Measurements from ENCODE around the gene IQSEC1. TPM values are rescaled to one million over a fixed set of nuclear protein-coding genes. Genes with fewer than 3 reads are reported as not detected.

IQSEC1 gene
- total RNA-seq, 1 experiment from 2014 or later = 13.5 TPM

DNA sequence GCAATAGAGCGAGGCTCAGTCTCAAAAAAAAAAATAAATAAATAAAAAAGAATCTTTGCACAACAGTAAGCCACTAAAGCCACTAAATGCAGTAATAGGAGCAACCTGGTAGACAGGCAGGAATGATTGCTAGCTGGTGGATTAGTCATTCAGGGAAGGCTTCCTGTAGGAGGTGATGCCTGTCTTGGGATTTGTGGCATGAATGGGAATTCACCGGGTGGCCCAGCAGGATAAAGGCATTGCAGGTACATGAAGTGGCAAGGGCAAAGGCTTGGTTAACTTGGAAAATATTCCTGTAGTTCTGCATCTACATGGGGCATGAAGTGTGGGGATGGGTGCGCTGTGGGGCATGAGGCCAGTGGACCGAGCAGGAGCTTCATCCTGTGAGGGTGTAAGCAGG, 94.5 kb downstream of the IQSEC1 start:
- H3K27me3 ChIP-seq (ENCODE audit: control insufficient read depth, insufficient read depth, low read length) = no peaks in the 10 kb centered on the region
- H3K4me3 ChIP-seq (ENCODE audit: insufficient read depth, low read depth, low read length) = no peak overlapping the region
- DNase-seq = no peak
- H3K36me3 ChIP-seq (replicated peaks; ENCODE audit: control insufficient read depth, insufficient read depth, low read length) = no peaks in the 10 kb centered on the region

DNA sequence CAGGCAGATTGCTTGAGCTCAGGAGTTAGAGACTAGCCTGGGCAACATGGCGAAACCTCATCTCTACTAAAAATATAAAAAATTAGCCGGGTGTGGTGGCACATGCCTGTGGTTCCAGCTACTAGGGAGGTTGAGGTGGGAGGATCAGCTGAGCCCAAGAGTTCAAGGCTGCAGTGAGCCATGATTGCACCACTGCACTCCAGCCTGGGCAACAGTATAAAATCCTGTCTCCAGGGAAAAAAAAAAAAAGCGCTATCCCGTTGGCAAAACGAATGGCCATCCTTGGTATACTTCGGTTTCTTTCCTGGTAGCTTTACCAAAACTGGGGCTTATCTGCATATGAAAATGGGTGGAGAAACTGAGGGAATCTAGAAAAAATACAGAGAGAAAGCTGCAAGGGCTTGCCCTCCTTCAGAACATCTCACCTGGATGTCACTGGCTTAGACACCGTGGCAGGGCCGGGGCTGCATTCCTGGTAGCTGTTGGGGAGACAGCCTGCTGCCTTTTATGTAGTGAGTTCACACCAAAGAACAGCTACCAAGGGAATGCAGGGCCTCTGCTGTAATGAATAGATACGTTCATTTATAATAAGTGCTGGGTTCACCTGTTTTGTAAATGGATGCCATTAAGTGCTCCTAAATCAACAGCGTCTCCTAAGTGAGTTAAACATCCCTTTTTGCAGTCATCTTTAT, 96.0 kb downstream of the IQSEC1 start:
- no peak for DNase-seq

GRCh38 chr3:12975748-12976522, 97.3 kb downstream of the IQSEC1 start:
- Histone ChIP-seq H3K27me3 (ENCODE audit: control insufficient read depth, insufficient read depth, low read length) (no peaks in the 10 kb centered on the region), H3K4me3 (ENCODE audit: insufficient read depth, low read depth, low read length) (no peak overlapping the region), H3K36me3 (replicated peaks; ENCODE audit: control insufficient read depth, insufficient read depth, low read length) (no peaks in the 10 kb centered on the region)
- DNase-seq = no peak

More for the DNA sequence above, 96.0 kb downstream of the IQSEC1 start:
- H3K27me3 ChIP-seq (ENCODE audit: control insufficient read depth, insufficient read depth, low read length) = no peaks in the 10 kb centered on the region
- H3K36me3 ChIP-seq (replicated peaks; ENCODE audit: control insufficient read depth, insufficient read depth, low read length) = no peaks in the 10 kb centered on the region
- no peak overlapping the region for H3K4me3 ChIP-seq (ENCODE audit: insufficient read depth, low read depth, low read length)

- no peak for DNase-seq
- Histone ChIP-seq H3K27me3 (ENCODE audit: control insufficient read depth, insufficient read depth, low read length) (no peaks in the 10 kb centered on the region; the same call in 1 of the 2 replicates), H3K4me3 (ENCODE audit: insufficient read depth, low read depth, low read length) (no peak overlapping the region), H3K36me3 (replicated peaks; ENCODE audit: control insufficient read depth, insufficient read depth, low read length) (no peaks in the 10 kb centered on the region)
Observed at GRCh38 chr3:12974819-12975218, 98.4 kb downstream of the IQSEC1 start.

GRCh38 chr3:12974334-12974733, 98.9 kb downstream of the IQSEC1 start:
- no peaks in the 10 kb centered on the region for H3K36me3 ChIP-seq (replicated peaks; ENCODE audit: control insufficient read depth, insufficient read depth, low read length)
- no peaks in the 10 kb centered on the region; the same call in 1 of the 2 replicates for H3K27me3 ChIP-seq (ENCODE audit: control insufficient read depth, insufficient read depth, low read length)
- DNase-seq = no peak
- no peak overlapping the region for H3K4me3 ChIP-seq (ENCODE audit: insufficient read depth, low read depth, low read length)

GRCh38 chr3:12973827-12974226, 99.4 kb downstream of the IQSEC1 start:
- no peak for DNase-seq
- Histone ChIP-seq H3K27me3 (ENCODE audit: control insufficient read depth, insufficient read depth, low read length) (no peaks in the 10 kb centered on the region; the same call in 1 of the 2 replicates), H3K36me3 (replicated peaks; ENCODE audit: control insufficient read depth, insufficient read depth, low read length) (no peaks in the 10 kb centered on the region), H3K4me3 (ENCODE audit: insufficient read depth, low read depth, low read length) (no peak overlapping the region)

GRCh38 chr3:12972781-12973702, 100.2 kb downstream of the IQSEC1 start:
- DNase-seq = no peak
- H3K36me3 ChIP-seq (replicated peaks; ENCODE audit: control insufficient read depth, insufficient read depth, low read length) = no peaks in the 10 kb centered on the region
- H3K4me3 ChIP-seq (ENCODE audit: insufficient read depth, low read depth, low read length) = no peak overlapping the region
- H3K27me3 ChIP-seq (ENCODE audit: control insufficient read depth, insufficient read depth, low read length) = peaks cover 3% of the 10 kb centered on the region; the same call in 1 of the 2 replicates

DNA sequence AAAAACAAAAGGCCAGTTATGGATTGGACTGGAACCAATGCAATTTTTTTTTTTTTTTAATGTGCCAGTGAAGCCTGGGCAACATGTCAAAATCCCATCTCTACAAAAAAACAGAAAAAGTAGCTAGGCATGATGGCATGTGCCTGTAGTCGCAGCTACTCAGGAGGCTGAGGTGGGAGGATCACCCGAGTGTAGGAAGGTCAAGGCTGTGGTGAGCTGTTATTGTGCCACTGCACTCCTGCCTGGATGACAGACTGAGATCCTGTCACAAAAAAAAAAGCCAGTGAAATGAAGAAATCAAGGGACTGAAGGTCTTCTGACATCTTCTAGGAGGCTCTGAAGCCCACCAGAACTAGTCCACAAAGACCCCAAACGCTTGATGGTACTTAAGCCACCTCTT, 101.2 kb downstream of the IQSEC1 start:
- Histone ChIP-seq H3K4me3 (ENCODE audit: insufficient read depth, low read depth, low read length) (no peak overlapping the region), H3K27me3 (ENCODE audit: control insufficient read depth, insufficient read depth, low read length) (peaks cover 3% of the 10 kb centered on the region; the same call in 1 of the 2 replicates), H3K36me3 (replicated peaks; ENCODE audit: control insufficient read depth, insufficient read depth, low read length) (no peaks in the 10 kb centered on the region)
- DNase-seq = no peak

- no peak for DNase-seq
Observed at GRCh38 chr3:12970684-12971083, 102.5 kb downstream of the IQSEC1 start.

DNA sequence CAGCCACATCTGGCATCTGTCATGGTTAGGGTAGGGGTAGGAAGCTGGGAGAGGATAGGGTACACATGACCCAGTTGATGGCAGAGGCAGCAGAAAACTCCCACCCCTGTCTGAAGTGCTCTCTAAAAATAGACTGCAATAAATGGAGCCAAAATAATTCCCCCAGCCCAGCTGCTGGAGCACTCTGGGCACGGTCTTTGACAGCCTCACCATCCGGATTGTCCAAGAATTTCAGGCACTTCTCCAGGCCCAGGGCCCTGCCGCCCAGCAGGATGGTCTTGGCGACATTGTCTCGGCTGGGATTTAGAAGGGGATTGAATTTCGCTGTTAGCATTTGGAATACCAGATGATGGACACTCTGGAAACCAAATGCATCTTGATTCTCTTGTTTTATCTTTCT, 103.7 kb downstream of the IQSEC1 start:
- peaks cover 3% of the 10 kb centered on the region for H3K27me3 ChIP-seq (ENCODE audit: control insufficient read depth, insufficient read depth, low read length)
- no peak overlapping the region for H3K4me3 ChIP-seq (ENCODE audit: insufficient read depth, low read depth, low read length)
- no peaks in the 10 kb centered on the region for H3K36me3 ChIP-seq (replicated peaks; ENCODE audit: control insufficient read depth, insufficient read depth, low read length)
- no peak for DNase-seq

More at GRCh38 chr3:12970684-12971083, 102.5 kb downstream of the IQSEC1 start:
- no peak overlapping the region for H3K4me3 ChIP-seq (ENCODE audit: insufficient read depth, low read depth, low read length)
- no peaks in the 10 kb centered on the region for H3K36me3 ChIP-seq (replicated peaks; ENCODE audit: control insufficient read depth, insufficient read depth, low read length)
- H3K27me3 ChIP-seq (ENCODE audit: control insufficient read depth, insufficient read depth, low read length) = peaks cover 3% of the 10 kb centered on the region

- Histone ChIP-seq H3K4me3 (ENCODE audit: insufficient read depth, low read depth, low read length) (no peak overlapping the region), H3K36me3 (replicated peaks; ENCODE audit: control insufficient read depth, insufficient read depth, low read length) (no peaks in the 10 kb centered on the region), H3K27me3 (ENCODE audit: control insufficient read depth, insufficient read depth, low read length) (peaks cover 3% of the 10 kb centered on the region)
- DNase-seq = no peak
Observed at GRCh38 chr3:12968541-12968940, 104.7 kb downstream of the IQSEC1 start.

DNA sequence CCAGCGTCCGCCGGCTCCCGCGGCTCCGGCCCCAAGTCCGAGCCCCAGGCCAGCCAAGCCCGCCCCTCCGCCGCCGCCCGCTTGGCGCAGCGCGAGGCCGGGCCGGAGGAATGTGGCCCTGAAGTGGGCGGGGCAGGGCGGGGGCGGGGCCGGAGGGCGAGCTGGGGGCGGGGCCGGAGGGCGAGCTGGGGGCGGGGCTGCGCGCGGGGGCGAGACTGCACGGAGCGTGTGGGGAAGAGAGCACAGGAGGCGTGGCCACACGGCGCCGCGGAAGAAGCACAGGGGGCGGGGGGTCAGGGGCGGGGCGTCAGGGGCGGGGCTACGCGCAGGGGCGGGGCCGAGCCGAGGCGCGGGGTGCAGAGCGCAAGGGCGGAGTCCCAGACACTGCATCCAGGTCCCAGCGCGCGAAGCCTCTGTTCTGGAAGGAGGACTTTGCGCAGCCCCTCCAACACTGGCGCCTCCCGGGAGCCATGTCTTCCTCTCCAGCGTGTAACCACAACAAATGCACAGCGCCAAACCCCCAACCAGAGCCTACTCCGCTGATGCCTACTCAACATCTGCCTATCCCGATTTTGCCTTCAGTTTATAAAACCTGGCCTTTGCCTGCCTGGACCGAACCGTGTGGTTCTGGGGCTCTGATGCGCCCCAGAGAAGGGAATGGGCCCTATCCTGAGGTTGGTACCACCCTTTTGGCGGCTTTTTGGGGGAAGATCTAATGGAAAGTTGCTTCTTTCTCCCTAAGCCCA, 105.5 kb downstream of the IQSEC1 start:
- peak; percentile 100 for DNase-seq
- Histone ChIP-seq H3K27me3 (ENCODE audit: control insufficient read depth, insufficient read depth, low read length) (peaks cover 3% of the 10 kb centered on the region), H3K4me3 (ENCODE audit: insufficient read depth, low read depth, low read length) (peak overlapping the region; percentile 70), H3K36me3 (replicated peaks; ENCODE audit: control insufficient read depth, insufficient read depth, low read length) (no peaks in the 10 kb centered on the region)

DNA sequence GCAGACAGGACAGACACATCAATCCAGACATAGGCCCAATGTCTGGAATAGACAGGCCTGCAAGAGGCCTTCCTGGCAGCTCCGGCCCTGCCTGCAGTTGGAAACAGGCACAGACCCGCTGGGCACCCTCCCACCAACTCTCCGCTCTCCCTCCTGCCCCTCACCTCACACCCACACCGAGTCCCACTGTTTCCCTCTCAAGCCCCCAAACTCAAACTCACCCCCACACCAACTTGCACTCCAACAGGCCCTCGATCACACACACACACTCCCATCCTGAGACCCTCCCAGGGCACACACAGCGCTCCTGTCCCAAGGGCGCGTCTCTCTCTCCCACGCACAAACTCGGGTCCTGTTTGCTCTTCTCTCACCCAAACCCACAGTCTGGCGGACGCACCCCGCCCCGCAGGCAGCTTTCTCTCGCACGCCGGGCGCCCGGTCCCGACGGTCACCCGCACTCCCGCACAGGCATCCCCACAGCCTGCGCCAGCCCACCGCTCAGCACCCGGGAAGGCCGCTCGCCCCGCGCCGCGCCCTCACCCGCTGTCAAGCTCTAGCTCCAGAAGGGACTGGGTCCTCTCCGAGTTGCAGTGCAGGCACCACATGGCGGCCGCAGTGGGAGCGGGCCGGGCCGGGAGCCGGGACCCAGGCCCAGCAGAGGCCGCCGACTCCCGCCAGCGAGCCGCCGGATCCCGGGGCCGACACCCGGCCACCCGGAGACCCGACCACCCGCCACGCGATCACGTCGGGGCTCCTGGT, 106.2 kb downstream of the IQSEC1 start:
- Histone ChIP-seq H3K36me3 (replicated peaks; ENCODE audit: control insufficient read depth, insufficient read depth, low read length) (no peaks in the 10 kb centered on the region), H3K27me3 (ENCODE audit: control insufficient read depth, insufficient read depth, low read length) (peaks cover 3% of the 10 kb centered on the region), H3K4me3 (ENCODE audit: insufficient read depth, low read depth, low read length) (peak overlapping the region; percentile 70)
- no peak for DNase-seq
